Measurements from ENCODE around the gene KRTAP19-3. TPM values are rescaled to one million over a fixed set of nuclear protein-coding genes. Genes with fewer than 3 reads are reported as not detected.

Gene KRTAP19-3
- polyA plus RNA-seq, 12 donors = not detected

Other genes with a start within 250 kb of the KRTAP19-3 start
- not detected for gene KRTAP24-1, start 209.1 kb downstream of the KRTAP19-3 start, polyA plus RNA-seq (ENCODE audit: insufficient read length in 12 of 12)
- not detected for gene KRTAP25-1, start 202.5 kb downstream of the KRTAP19-3 start, polyA plus RNA-seq (ENCODE audit: insufficient read length in 12 of 12)
- not detected for gene KRTAP26-1, start 171.7 kb downstream of the KRTAP19-3 start, polyA plus RNA-seq (ENCODE audit: insufficient read length in 12 of 12)
- gene KRTAP27-1, start 154.3 kb downstream of the KRTAP19-3 start, polyA plus RNA-seq (ENCODE audit: insufficient read length in 12 of 12) = not detected
- gene KRTAP23-1, start 143.4 kb downstream of the KRTAP19-3 start, polyA plus RNA-seq (ENCODE audit: insufficient read length in 12 of 12) = not detected
- not detected for gene KRTAP13-2, start 119.7 kb downstream of the KRTAP19-3 start, polyA plus RNA-seq (ENCODE audit: insufficient read length in 12 of 12)
- gene KRTAP13-1, start 96.0 kb downstream of the KRTAP19-3 start, polyA plus RNA-seq (ENCODE audit: insufficient read length in 12 of 12) = not detected
- not detected for gene KRTAP13-3, start 66.1 kb downstream of the KRTAP19-3 start, polyA plus RNA-seq (ENCODE audit: insufficient read length in 12 of 12)
- not detected for gene KRTAP13-4, start 61.8 kb downstream of the KRTAP19-3 start, polyA plus RNA-seq (ENCODE audit: insufficient read length in 12 of 12)
- gene KRTAP15-1, start 51.7 kb downstream of the KRTAP19-3 start, polyA plus RNA-seq (ENCODE audit: insufficient read length in 12 of 12) = not detected
- gene KRTAP19-1, start 11.6 kb downstream of the KRTAP19-3 start, polyA plus RNA-seq (ENCODE audit: insufficient read length in 12 of 12) = not detected
- not detected for gene KRTAP19-2, start 4.6 kb downstream of the KRTAP19-3 start, polyA plus RNA-seq (ENCODE audit: insufficient read length in 12 of 12)
- gene KRTAP19-4, start 5.2 kb upstream of the KRTAP19-3 start, polyA plus RNA-seq (ENCODE audit: insufficient read length in 12 of 12) = not detected
- gene KRTAP19-5, start 10.1 kb upstream of the KRTAP19-3 start, polyA plus RNA-seq (ENCODE audit: insufficient read length in 12 of 12) = not detected
- gene KRTAP19-6, start 49.9 kb upstream of the KRTAP19-3 start, polyA plus RNA-seq (ENCODE audit: insufficient read length in 12 of 12) = not detected
- gene KRTAP19-7, start 69.3 kb upstream of the KRTAP19-3 start, polyA plus RNA-seq (ENCODE audit: insufficient read length in 12 of 12) = not detected
- gene KRTAP22-2, start 98.4 kb upstream of the KRTAP19-3 start, polyA plus RNA-seq (ENCODE audit: insufficient read length in 12 of 12) = not detected
- gene KRTAP6-3, start 100.4 kb upstream of the KRTAP19-3 start, polyA plus RNA-seq (ENCODE audit: insufficient read length in 12 of 12) = not detected
- not detected for gene KRTAP6-2, start 106.9 kb upstream of the KRTAP19-3 start, polyA plus RNA-seq (ENCODE audit: insufficient read length in 12 of 12)
- not detected for gene KRTAP22-1, start 109.1 kb upstream of the KRTAP19-3 start, polyA plus RNA-seq (ENCODE audit: insufficient read length in 12 of 12)
- gene KRTAP6-1, start 121.9 kb upstream of the KRTAP19-3 start, polyA plus RNA-seq (ENCODE audit: insufficient read length in 12 of 12) = not detected
- gene KRTAP20-1, start 124.4 kb upstream of the KRTAP19-3 start, polyA plus RNA-seq (ENCODE audit: insufficient read length in 12 of 12) = not detected
- gene KRTAP20-4, start 128.6 kb upstream of the KRTAP19-3 start, polyA plus RNA-seq (ENCODE audit: insufficient read length in 12 of 12) = not detected
- not detected for gene KRTAP20-2, start 143.2 kb upstream of the KRTAP19-3 start, polyA plus RNA-seq (ENCODE audit: insufficient read length in 12 of 12)
- gene KRTAP20-3, start 150.9 kb upstream of the KRTAP19-3 start, polyA plus RNA-seq (ENCODE audit: insufficient read length in 12 of 12) = not detected
- gene KRTAP21-3, start 226.8 kb upstream of the KRTAP19-3 start, polyA plus RNA-seq (ENCODE audit: insufficient read length in 12 of 12) = not detected

Measured in muscle of arm (tissue), 12 donors.